ENCODE results near the gene IRAK2. TPM values are rescaled to one million over a fixed set of nuclear protein-coding genes. Genes with fewer than 3 reads are reported as not detected.

Gene IRAK2
- total RNA-seq, 1 donor from 2014 or later: 0.26 TPM

DNA sequence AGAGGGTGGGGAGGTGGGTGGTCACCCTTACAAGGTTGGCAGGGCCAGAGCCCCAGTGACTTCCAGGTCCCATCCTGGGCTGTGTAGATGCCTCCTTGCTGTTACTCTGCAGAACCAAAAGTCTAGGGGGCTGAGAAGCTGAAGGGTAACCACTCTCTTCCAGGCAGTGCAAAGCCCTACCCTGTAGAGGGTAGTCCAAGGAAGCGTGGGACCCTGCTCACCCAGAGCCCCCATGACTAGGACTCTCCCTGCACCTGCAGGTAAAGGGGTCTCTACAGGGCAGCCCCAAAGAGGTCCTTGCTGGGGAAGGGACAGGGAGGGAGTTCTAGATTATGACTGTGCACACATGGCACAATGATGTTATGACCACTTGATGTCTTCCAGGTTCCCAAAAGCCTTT lies 113.8 kb downstream of the IRAK2 start:
- Histone ChIP-seq H3K36me3 (no peaks in the 10 kb centered on the region), H3F3A (ENCODE audit: low read depth) (no peaks in the 10 kb centered on the region), H4K20me1 (ENCODE audit: low read depth) (peaks cover 14% of the 10 kb centered on the region), H3K4me3 (no peak overlapping the region), H3K27me3 (no peaks in the 10 kb centered on the region), H2AFZ (replicated peaks) (no peak overlapping the region), H3K4me2 (no peak overlapping the region), H3K9ac (no peak overlapping the region), H3K9me3 (ENCODE audit: low read depth) (no peaks in the 10 kb centered on the region), H3K4me1 (no peaks in the 10 kb centered on the region), H3K27ac (no peak overlapping the region), H3K79me2 (ENCODE audit: low read depth) (peaks cover 17% of the 10 kb centered on the region)
- no peak for DNase-seq (ENCODE audit: low spot score)
- Mint-ChIP-seq H3K4me3 (no peak overlapping the region), H3K27ac (no peak overlapping the region), H3K4me1 (peaks cover 9% of the 10 kb centered on the region), H3K27me3 (ENCODE audit: insufficient read depth, low read depth) (no peaks in the 10 kb centered on the region), H3K36me3 (peaks cover 10% of the 10 kb centered on the region), H3K9me3 (no peaks in the 10 kb centered on the region)
- TF ChIP-seq EZH2phosphoT487 (IDR thresholded peaks at IDR 0.05) (no peak), EZH2 (IDR thresholded peaks at IDR 0.05) (no peak)
- TF ChIP-seq, protein P1, sequence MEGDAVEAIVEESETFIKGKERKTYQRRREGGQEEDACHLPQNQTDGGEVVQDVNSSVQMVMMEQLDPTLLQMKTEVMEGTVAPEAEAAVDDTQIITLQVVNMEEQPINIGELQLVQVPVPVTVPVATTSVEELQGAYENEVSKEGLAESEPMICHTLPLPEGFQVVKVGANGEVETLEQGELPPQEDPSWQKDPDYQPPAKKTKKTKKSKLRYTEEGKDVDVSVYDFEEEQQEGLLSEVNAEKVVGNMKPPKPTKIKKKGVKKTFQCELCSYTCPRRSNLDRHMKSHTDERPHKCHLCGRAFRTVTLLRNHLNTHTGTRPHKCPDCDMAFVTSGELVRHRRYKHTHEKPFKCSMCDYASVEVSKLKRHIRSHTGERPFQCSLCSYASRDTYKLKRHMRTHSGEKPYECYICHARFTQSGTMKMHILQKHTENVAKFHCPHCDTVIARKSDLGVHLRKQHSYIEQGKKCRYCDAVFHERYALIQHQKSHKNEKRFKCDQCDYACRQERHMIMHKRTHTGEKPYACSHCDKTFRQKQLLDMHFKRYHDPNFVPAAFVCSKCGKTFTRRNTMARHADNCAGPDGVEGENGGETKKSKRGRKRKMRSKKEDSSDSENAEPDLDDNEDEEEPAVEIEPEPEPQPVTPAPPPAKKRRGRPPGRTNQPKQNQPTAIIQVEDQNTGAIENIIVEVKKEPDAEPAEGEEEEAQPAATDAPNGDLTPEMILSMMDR (IDR thresholded peaks at IDR 0.05): no peak

- Mint-ChIP-seq H3K9me3 (no peaks in the 10 kb centered on the region), H3K4me1 (peaks cover 2% of the 10 kb centered on the region), H3K4me3 (no peak overlapping the region), H3K27me3 (ENCODE audit: insufficient read depth, low read depth) (no peaks in the 10 kb centered on the region), H3K36me3 (peaks cover 12% of the 10 kb centered on the region), H3K27ac (no peak overlapping the region)
- Histone ChIP-seq H3K27me3 (no peaks in the 10 kb centered on the region), H3K9ac (no peak overlapping the region), H3K4me1 (no peaks in the 10 kb centered on the region), H3F3A (ENCODE audit: low read depth) (no peaks in the 10 kb centered on the region), H3K27ac (no peak overlapping the region), H3K79me2 (ENCODE audit: low read depth) (peaks cover 6% of the 10 kb centered on the region), H3K36me3 (no peaks in the 10 kb centered on the region), H2AFZ (replicated peaks) (no peak overlapping the region), H3K4me2 (no peak overlapping the region), H3K4me3 (no peak overlapping the region), H4K20me1 (ENCODE audit: low read depth) (peaks cover 6% of the 10 kb centered on the region), H3K9me3 (ENCODE audit: low read depth) (no peaks in the 10 kb centered on the region)
- no peak for DNase-seq (ENCODE audit: low spot score)
- TF ChIP-seq, protein P1 (IDR thresholded peaks at IDR 0.05): no peak
- TF ChIP-seq EZH2phosphoT487 (IDR thresholded peaks at IDR 0.05) (no peak), EZH2 (IDR thresholded peaks at IDR 0.05) (no peak)
These were observed 114.9 kb downstream of the IRAK2 start for GRCh38 chr3:10279384-10280176.

DNA sequence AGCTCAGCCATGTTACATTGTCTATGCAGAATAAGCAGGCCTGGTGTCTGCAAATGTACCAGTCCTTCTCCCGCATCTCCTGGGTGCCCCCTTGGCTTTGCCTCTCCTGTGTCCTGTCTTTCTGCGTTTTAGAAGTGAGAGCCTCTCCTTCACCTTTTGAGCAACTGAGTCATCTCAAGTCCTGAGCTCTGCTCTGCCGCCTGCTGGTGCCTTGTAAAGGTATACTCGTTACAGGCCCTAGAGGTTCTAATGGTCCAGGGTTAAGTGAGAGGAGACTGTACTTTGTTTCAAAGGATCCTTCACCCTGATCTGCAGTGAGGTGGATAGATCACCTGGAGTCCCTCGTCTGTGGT lies 115.4 kb downstream of the IRAK2 start:
- no peak overlapping the region for H3K9ac ChIP-seq

More for the DNA sequence above, 115.4 kb downstream of the IRAK2 start:
- Histone ChIP-seq H4K20me1 (ENCODE audit: low read depth) (peaks cover 5% of the 10 kb centered on the region), H3K4me2 (no peak overlapping the region), H3K4me1 (peaks cover 3% of the 10 kb centered on the region), H3K36me3 (no peaks in the 10 kb centered on the region), H3K27me3 (no peaks in the 10 kb centered on the region), H3K4me3 (no peak overlapping the region), H3K9me3 (ENCODE audit: low read depth) (no peaks in the 10 kb centered on the region), H2AFZ (replicated peaks) (no peak overlapping the region), H3K79me2 (ENCODE audit: low read depth) (peaks cover 2% of the 10 kb centered on the region), H3F3A (ENCODE audit: low read depth) (no peaks in the 10 kb centered on the region), H3K27ac (no peak overlapping the region)
- peaks cover 7% of the 10 kb centered on the region for H3K4me1 Mint-ChIP-seq
- no peak overlapping the region for H3K4me3 Mint-ChIP-seq
- DNase-seq (ENCODE audit: low spot score): no peak
- H3K9me3 Mint-ChIP-seq: no peaks in the 10 kb centered on the region
- H3K27ac Mint-ChIP-seq: no peak overlapping the region
- peaks cover 2% of the 10 kb centered on the region for H3K27me3 Mint-ChIP-seq (ENCODE audit: insufficient read depth, low read depth)
- TF ChIP-seq, protein P1 (IDR thresholded peaks at IDR 0.05): peak; percentile 26
- TF ChIP-seq EZH2 (IDR thresholded peaks at IDR 0.05): no peak
- peaks cover 12% of the 10 kb centered on the region for H3K36me3 Mint-ChIP-seq
